Measurements from ENCODE around the gene ATP6AP2. TPM values are rescaled to one million over a fixed set of nuclear protein-coding genes. Genes with fewer than 3 reads are reported as not detected.
"Not testable (repeated sequence)": the region's sequence is repeated elsewhere in the genome, so short reads cannot be mapped to it uniquely, and the experiment has no call there.

Gene ATP6AP2
- total RNA-seq, 1 experiment from 2014 or later: 67.5 TPM

GRCh38 chrX:40581336-40581920, 658 bp downstream of the ATP6AP2 start:
- no CpG with 5 or more reads among the region's 15 CpGs for WGBS (ENCODE audit: extremely low coverage, insufficient read length, low lambda C conversion rate)

GRCh38 chrX:40582178-40582577, 1.4 kb downstream of the ATP6AP2 start:
- peak overlapping the region; percentile 80 for H3K4me2 ChIP-seq (ENCODE audit: insufficient read depth, insufficient read length, low read length)
- not testable (repeated sequence) for H3K27ac ChIP-seq (ENCODE audit: insufficient read length, low read depth, low read length); H3K9ac ChIP-seq (ENCODE audit: extremely low read depth, insufficient read length, low read length); H3K4ac ChIP-seq (ENCODE audit: low read depth, low read length); H4K5ac ChIP-seq (ENCODE audit: insufficient read length, low read depth, low read length); H3K56ac ChIP-seq (ENCODE audit: insufficient read length, low read depth, low read length); DNase-seq; H3K23ac ChIP-seq (ENCODE audit: insufficient read length, low read depth, low read length); H2BK15ac ChIP-seq (ENCODE audit: low read depth, low read length); H4K8ac ChIP-seq (replicated peaks; ENCODE audit: insufficient read length, low read depth, low read length); H4K91ac ChIP-seq (ENCODE audit: insufficient read length, low read depth, low read length); H2BK120ac ChIP-seq (ENCODE audit: low read depth, low read length, poor library complexity, severe bottlenecking); H3K36me3 Mint-ChIP-seq (ENCODE audit: insufficient read depth in 1 of 3, low read depth in 3 of 3); H3K23me2 ChIP-seq (ENCODE audit: insufficient read length, low read depth, low read length, poor library complexity, severe bottlenecking); H3K79me1 ChIP-seq (ENCODE audit: insufficient read depth, low read depth, low read length, poor library complexity, severe bottlenecking); H3K14ac ChIP-seq (ENCODE audit: insufficient read depth, low read length); H3T11ph ChIP-seq (ENCODE audit: low read length); H3K9me3 ChIP-seq (ENCODE audit: control insufficient read depth, low read depth, low read length); H3K79me2 ChIP-seq (ENCODE audit: insufficient read depth, low read length); H3K18ac ChIP-seq (ENCODE audit: insufficient read length, low read depth, low read length); H3K27ac Mint-ChIP-seq; H3K4me1 ChIP-seq (ENCODE audit: insufficient read depth, low read length); H2BK12ac ChIP-seq (ENCODE audit: insufficient read length, low read depth, low read length); H4K20me1 ChIP-seq (ENCODE audit: control insufficient read depth, insufficient read depth, insufficient read length); H2AFZ ChIP-seq (ENCODE audit: low read length); H2BK5ac ChIP-seq (ENCODE audit: insufficient read length, low read length); H2AK5ac ChIP-seq (ENCODE audit: insufficient read length, low read length); H3K27me3 Mint-ChIP-seq (ENCODE audit: low read depth); H2BK20ac ChIP-seq (ENCODE audit: low read depth, low read length, poor library complexity, severe bottlenecking); H3K27me3 ChIP-seq (ENCODE audit: insufficient read depth, low read length); H3K4me1 Mint-ChIP-seq
- peak overlapping the region; percentile 78 to 83; a peak in 4 of 5 replicates for H3K4me3 Mint-ChIP-seq
- H3K9me3 Mint-ChIP-seq: peaks cover 60 to 63% of the 10 kb centered on the region in 2 experiments
- WGBS (ENCODE audit: extremely low coverage, insufficient read length, low lambda C conversion rate): no CpG with 5 or more reads among the region's 13 CpGs

More at GRCh38 chrX:40581336-40581920, 658 bp downstream of the ATP6AP2 start:
- peaks cover 4% of the 10 kb centered on the region for H3K23me2 ChIP-seq (ENCODE audit: insufficient read length, low read depth, low read length, poor library complexity, severe bottlenecking)
- no peak overlapping the region for H3K18ac ChIP-seq (ENCODE audit: insufficient read length, low read depth, low read length)
- H3T11ph ChIP-seq (ENCODE audit: low read length): no peak overlapping the region
- no peak overlapping the region for H2BK15ac ChIP-seq (ENCODE audit: low read depth, low read length)
- H3K9me3 Mint-ChIP-seq: peaks cover 61 to 64% of the 10 kb centered on the region in 2 experiments
- H3K4me1 Mint-ChIP-seq: peaks cover 7 to 10% of the 10 kb centered on the region in 2 experiments; a peak in 3 of 4 replicates
- H3K27me3 ChIP-seq (ENCODE audit: insufficient read depth, low read length): no peaks in the 10 kb centered on the region
- H2AK5ac ChIP-seq (ENCODE audit: insufficient read length, low read length): no peak overlapping the region
- peak overlapping the region; percentile 4 for H3K9ac ChIP-seq (ENCODE audit: extremely low read depth, insufficient read length, low read length)
- no peak for TF ChIP-seq CTCF (conservative IDR thresholded peaks at IDR 0.05)
- no peak overlapping the region for H2BK12ac ChIP-seq (ENCODE audit: insufficient read length, low read depth, low read length)
- no peak overlapping the region for H3K14ac ChIP-seq (ENCODE audit: insufficient read depth, low read length)
- DNase-seq: no peak
- H2BK5ac ChIP-seq (ENCODE audit: insufficient read length, low read length): no peak overlapping the region
- no peaks in the 10 kb centered on the region for H4K20me1 ChIP-seq (ENCODE audit: control insufficient read depth, insufficient read depth, insufficient read length)
- H3K79me1 ChIP-seq (ENCODE audit: insufficient read depth, low read depth, low read length, poor library complexity, severe bottlenecking): peaks cover 6% of the 10 kb centered on the region
- H3K23ac ChIP-seq (ENCODE audit: insufficient read length, low read depth, low read length): no peak overlapping the region
- peaks cover 0 to 4% (median 0%) of the 10 kb centered on the region in 3 experiments; a peak in 3 of 7 replicates for H3K36me3 Mint-ChIP-seq (ENCODE audit: insufficient read depth in 1 of 3, low read depth in 3 of 3)
- H4K91ac ChIP-seq (ENCODE audit: insufficient read length, low read depth, low read length): no peak overlapping the region
- peaks cover 2% of the 10 kb centered on the region for H3K27me3 Mint-ChIP-seq (ENCODE audit: low read depth)
- no peaks in the 10 kb centered on the region for H3K9me3 ChIP-seq (ENCODE audit: control insufficient read depth, low read depth, low read length)
- no peak overlapping the region for H4K8ac ChIP-seq (replicated peaks; ENCODE audit: insufficient read length, low read depth, low read length)
- peak overlapping the region; percentile 78 to 83 for H3K4me3 Mint-ChIP-seq
- H3K4ac ChIP-seq (ENCODE audit: low read depth, low read length): no peak overlapping the region
- H3K27ac Mint-ChIP-seq: no peak overlapping the region
- no peak overlapping the region for H2BK20ac ChIP-seq (ENCODE audit: low read depth, low read length, poor library complexity, severe bottlenecking)
- H3K27ac ChIP-seq (ENCODE audit: insufficient read length, low read depth, low read length): no peak overlapping the region
- H2AFZ ChIP-seq (ENCODE audit: low read length): no peak overlapping the region
- H3K4me2 ChIP-seq (ENCODE audit: insufficient read depth, insufficient read length, low read length): peak overlapping the region; percentile 80
- peaks cover 10% of the 10 kb centered on the region; the same call in 1 of the 2 replicates for H3K79me2 ChIP-seq (ENCODE audit: insufficient read depth, low read length)
- no peak overlapping the region for H2BK120ac ChIP-seq (ENCODE audit: low read depth, low read length, poor library complexity, severe bottlenecking)
- no peak overlapping the region for H3K56ac ChIP-seq (ENCODE audit: insufficient read length, low read depth, low read length)
- no peak overlapping the region for H4K5ac ChIP-seq (ENCODE audit: insufficient read length, low read depth, low read length)
- H3K4me1 ChIP-seq (ENCODE audit: insufficient read depth, low read length): no peaks in the 10 kb centered on the region
